HCT116 (cell line): ENCODE measurements around the gene BCAR3. TPM values are rescaled to one million over a fixed set of nuclear protein-coding genes. Genes with fewer than 3 reads are reported as not detected.

Experiments
- ATAC-seq: fragments of 200-7000 bp; cut with Tn5 transposase; 2 replicates; pipeline ENCODE4 v1.9.1; 2020; ENCODE audit warnings: mild to moderate bottlenecking, moderate library complexity
- BruUV-seq: library from RNA; stranded (reverse); fragments of 400-500 nt; replicated peaks from 2 replicates; lab custom pipeline; 2021; lab: Mats Ljungman, UMichigan
- CTCF ChIA-PET: fragments of 300-600 bp; sonication (Branson Sonifier 250); formaldehyde crosslinking; loops from one replicate; lab custom pipeline; 2021; ENCODE audit warnings: antibody characterized with exemption; lab: Charles Lee
- POLR2A ChIA-PET: fragments of 300-600, 350-600 bp; sonication (Branson Sonifier 250); formaldehyde crosslinking; loops from one replicate; lab custom pipeline; 2021; ENCODE audit warnings: antibody characterized with exemption; lab: Charles Lee
- RAD21 ChIA-PET, 2 experiments: fragments of 300-600 bp; sonication (Branson Sonifier 250); formaldehyde crosslinking; loops; one replicate each; lab custom pipeline; 2023; ENCODE audit warnings: low total read pairs in 2 of 2; ENCODE audit not compliant: uncharacterized antibody in 2 of 2, unreplicated experiment in 2 of 2, low non-redundant PET in 1 of 2; lab: Charles Lee
- DNase-seq: peaks from one replicate; pipeline ENCODE4 v3.0.0-alpha.2; 2010; ENCODE audit warnings: low read depth, low spot score
- H2AFZ ChIP-seq: fragments of 200-600 bp; shearing (Covaris generic), sonication (generic); 2 replicates; pipeline ENCODE4 v1.6.1; 2017; ENCODE audit warnings: low read depth, mixed run types, mixed read lengths, antibody characterized with exemption, low read length; ENCODE audit not compliant: poor library complexity, severe bottlenecking
- H3K27ac ChIP-seq: 2 replicates; pipeline ENCODE4 v1.5.1; 2012; ENCODE audit warnings: low read depth, low read length
- H3K27me3 ChIP-seq: fragments of 200-600 bp; sonication (generic); 2 replicates; pipeline ENCODE4 v1.6.1; 2016; ENCODE audit warnings: mixed run types, low read length, mixed read lengths; ENCODE audit not compliant: insufficient read depth
- H3K36me3 ChIP-seq, 2 experiments: fragments of 200-500 bp in 1 of 2; fragments of 200-600 bp in 1 of 2; sonication (Bioruptor generic) in 1 of 2; sonication (generic) in 1 of 2; 2 replicates each; pipeline versions ENCODE4 v1.5.1 to v1.6.1; 2014 to 2016; ENCODE audit warnings: low read length in 2 of 2, inconsistent platforms in 1 of 2, mixed read lengths in 1 of 2, mixed run types in 1 of 2; ENCODE audit not compliant: insufficient read depth in 2 of 2, control insufficient read depth in 1 of 2
- H3K4me1 ChIP-seq, 2 experiments: fragments of 200-600 bp in 1 of 2; sonication (generic) in 1 of 2; 2 replicates each; pipeline versions ENCODE4 v1.5.1 to v1.6.1; 2012 to 2017; ENCODE audit warnings: low read length in 2 of 2, inconsistent platforms in 1 of 2, mild to moderate bottlenecking in 1 of 2, mixed read lengths in 1 of 2, mixed run types in 1 of 2, moderate library complexity in 1 of 2; ENCODE audit not compliant: insufficient read depth in 2 of 2, control insufficient read depth in 1 of 2
- H3K4me2 ChIP-seq: fragments of 200-600 bp; sonication (generic); 2 replicates; pipeline ENCODE4 v1.6.1; 2017; ENCODE audit warnings: mixed run types, low read length, mixed read lengths
- H3K4me3 ChIP-seq, 2 experiments: fragments of 200-600 bp in 1 of 2; sonication (generic) in 1 of 2; replicated peaks in 1 of 2; 2 replicates each; pipeline ENCODE4 v1.5.1; 2011 to 2016; ENCODE audit warnings: low read length in 2 of 2, control low read depth in 1 of 2, low read depth in 1 of 2, mild to moderate bottlenecking in 1 of 2, mixed read lengths in 1 of 2, mixed run types in 1 of 2
- H3K79me2 ChIP-seq: fragments of 200-600 bp; sonication (generic); 2 replicates; pipeline ENCODE4 v1.6.1; 2017; ENCODE audit warnings: mild to moderate bottlenecking, mixed run types, low read length, moderate library complexity, mixed read lengths; ENCODE audit not compliant: insufficient read depth
- H3K9ac ChIP-seq: fragments of 200-600 bp; sonication (generic); 2 replicates; pipeline ENCODE4 v1.6.1; 2016; ENCODE audit warnings: low read length, mixed read lengths
- H3K9me2 ChIP-seq: fragments of 200-600 bp; sonication (generic), shearing (Covaris generic); 2 replicates; pipeline ENCODE4 v1.6.1; 2017; ENCODE audit warnings: mixed run types, mild to moderate bottlenecking, moderate library complexity; ENCODE audit not compliant: insufficient read depth
- H3K9me3 ChIP-seq, 2 experiments: fragments of 200-500 bp in 1 of 2; fragments of 200-600 bp in 1 of 2; sonication (Bioruptor generic) in 1 of 2; sonication (generic) in 1 of 2; 2 replicates each; pipeline ENCODE4 v1.6.1; 2014 to 2017; ENCODE audit warnings: low read length in 2 of 2, mixed read lengths in 2 of 2, inconsistent platforms in 1 of 2, low read depth in 1 of 2, mild to moderate bottlenecking in 1 of 2, mixed run types in 1 of 2, moderate library complexity in 1 of 2; ENCODE audit not compliant: control insufficient read depth in 1 of 2, insufficient read depth in 1 of 2
- H4K20me1 ChIP-seq: fragments of 200-600 bp; sonication (generic), shearing (Covaris generic); 2 replicates; pipeline ENCODE4 v1.6.1; 2017; ENCODE audit warnings: mixed run types, mild to moderate bottlenecking, moderate library complexity; ENCODE audit not compliant: insufficient read depth
- EZH2 ChIP-seq: fragments of 200-600 bp; sonication (generic); IDR thresholded peaks from 2 replicates; pipeline ENCODE4 v1.6.1; 2017; ENCODE audit warnings: antibody characterized with exemption, mixed run types
- FOSL1 ChIP-seq: IDR thresholded peaks from 2 replicates; pipeline ENCODE4 v1.6.1; 2012; ENCODE audit warnings: low read depth
- JUND ChIP-seq: IDR thresholded peaks from 2 replicates; pipeline ENCODE4 v1.6.1; 2012
- POLR2A ChIP-seq: IDR thresholded peaks from 2 replicates; pipeline ENCODE4 v1.7.0; 2011; ENCODE audit warnings: borderline replicate concordance; ENCODE audit not compliant: insufficient read depth, insufficient read length; ENCODE audit errors: extremely low read depth
- POLR2AphosphoS5 ChIP-seq: IDR thresholded peaks from 2 replicates; pipeline ENCODE4 v1.6.1; 2011; ENCODE audit warnings: mild to moderate bottlenecking, low read depth, low read length, moderate library complexity
- RAD21 ChIP-seq: IDR thresholded peaks from 2 replicates; pipeline ENCODE4 v1.6.1; 2012; ENCODE audit warnings: low read depth, mild to moderate bottlenecking
- SIN3A ChIP-seq: IDR thresholded peaks from 2 replicates; pipeline ENCODE4 v1.6.1; 2012; ENCODE audit warnings: low read depth
- SP1 ChIP-seq: IDR thresholded peaks from 2 replicates; pipeline ENCODE4 v1.6.1; 2012; ENCODE audit warnings: low read depth
- SRF ChIP-seq: IDR thresholded peaks from 2 replicates; pipeline ENCODE4 v1.6.1; 2012; ENCODE audit warnings: low read depth
- TCF7L2 ChIP-seq: IDR thresholded peaks from 2 replicates; pipeline ENCODE4 v1.7.0; 2011; ENCODE audit warnings: borderline replicate concordance, inconsistent platforms; ENCODE audit not compliant: insufficient read depth, insufficient read length; ENCODE audit errors: extremely low read depth
- YY1 ChIP-seq: IDR thresholded peaks from 2 replicates; pipeline ENCODE4 v1.6.1; 2011; ENCODE audit warnings: low read length, low read depth, moderate library complexity, mild to moderate bottlenecking; ENCODE audit not compliant: insufficient replicate concordance; ENCODE audit errors: extremely low read depth
- ZFX ChIP-seq: fragments of 450-650 bp; IDR thresholded peaks from 2 replicates; pipeline ENCODE4 v1.6.1; 2017
- ZNF274 ChIP-seq: fragments of 200-500 bp; sonication (Bioruptor generic); IDR thresholded peaks from 2 replicates; pipeline ENCODE4 v1.6.1; 2014; ENCODE audit warnings: mild to moderate bottlenecking, low read depth, low read length, inconsistent platforms
- intact Hi-C: fragments of 100-400 bp; cut with micrococcal nuclease; formaldehyde crosslinking; loops from 2 replicates; pipeline ENCODE4 v1.10.0; 2022
- total RNA-seq: library from RNA; stranded (reverse); gene quantifications from one replicate; pipeline ENCODE4 v1.2.1, GENCODE V29; 2021; ENCODE audit not compliant: unreplicated experiment
- TF ChIP-seq, protein P1 (sequence below): IDR thresholded peaks from 2 replicates; pipeline ENCODE4 v1.6.1; 2012; ENCODE audit warnings: low read depth
- TF ChIP-seq, protein P2 (sequence below): IDR thresholded peaks from 2 replicates; pipeline ENCODE4 v1.6.1; 2012
- TF ChIP-seq, protein P3 (sequence below): IDR thresholded peaks from 2 replicates; pipeline ENCODE4 v1.6.1; 2012

The BCAR3 gene
- total RNA-seq, 1 experiment from 2014 or later = 24.5 TPM

DNA sequence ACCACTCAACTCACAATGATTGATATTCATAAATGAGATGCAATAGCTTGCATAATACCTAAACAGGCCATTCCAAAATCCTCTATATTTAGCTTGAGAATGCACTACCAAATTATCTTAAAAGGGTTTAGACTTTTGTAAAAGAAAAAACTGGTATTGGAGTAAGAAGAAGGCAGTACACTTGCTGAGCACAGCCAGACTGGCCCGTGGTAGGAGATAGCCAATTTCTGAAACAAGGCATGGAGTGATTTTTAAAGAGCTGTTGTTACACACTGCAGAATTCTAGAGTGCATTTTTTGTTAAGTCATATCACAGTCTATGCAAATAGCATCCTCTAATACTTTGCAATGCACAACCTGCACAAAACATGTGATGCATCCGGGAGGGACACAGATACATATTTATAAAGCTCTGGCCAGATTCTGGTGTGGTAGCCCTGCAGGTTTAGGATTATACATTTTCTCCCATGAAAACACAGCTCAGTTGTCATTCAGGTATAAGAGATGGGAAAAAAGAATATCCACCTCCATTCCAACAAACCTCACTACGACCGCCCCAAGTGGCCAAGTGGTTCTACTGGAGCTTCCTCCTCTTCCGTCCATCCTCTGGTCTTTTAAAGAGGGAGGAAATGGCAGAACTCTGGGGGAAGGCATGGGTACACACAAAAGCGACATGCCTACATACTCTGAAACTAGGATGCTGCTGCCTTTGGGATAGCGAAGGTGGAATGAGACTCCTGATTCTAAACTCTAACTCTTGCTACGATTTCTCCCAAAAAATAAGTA lies 40.8 kb downstream of the BCAR3 start:
- Histone ChIP-seq H3K9me3 (no peaks in the 10 kb centered on the region), H4K20me1 (0 out of 2 replicates have a peak, but pooled peaks cover 3% of the 10 kb centered on the region), H3K9me2 (no peaks in the 10 kb centered on the region), H3K27ac (no peak overlapping the region), H3K4me3 (no peak overlapping the region), H2AFZ (no peak overlapping the region), H3K9ac (no peak overlapping the region), H3K36me3 (peaks cover 0 to 46% of the 10 kb centered on the region in 2 experiments; a peak in 1 of 4 replicates), H3K4me2 (no peak overlapping the region), H3K4me1 (peaks cover 0 to 9% of the 10 kb centered on the region in 2 experiments; a peak in 1 of 4 replicates), H3K79me2 (peaks cover 89% of the 10 kb centered on the region), H3K27me3 (no peaks in the 10 kb centered on the region)
- TF ChIP-seq RAD21 = no peak
- no peak for TF ChIP-seq POLR2AphosphoS5
- TF ChIP-seq ZNF274 = no peak
- TF ChIP-seq FOSL1 = no peak
- no peak for TF ChIP-seq JUND
- TF ChIP-seq SRF = no peak
- ChIA-PET POLR2A (no interaction called here), CTCF (no interaction called here), RAD21 (no interaction called here)
- ATAC-seq (no peak), DNase-seq (no peak)
- BruUV-seq = TSS peak; percentile 17
- intact Hi-C loops = no loop called here

DNA sequence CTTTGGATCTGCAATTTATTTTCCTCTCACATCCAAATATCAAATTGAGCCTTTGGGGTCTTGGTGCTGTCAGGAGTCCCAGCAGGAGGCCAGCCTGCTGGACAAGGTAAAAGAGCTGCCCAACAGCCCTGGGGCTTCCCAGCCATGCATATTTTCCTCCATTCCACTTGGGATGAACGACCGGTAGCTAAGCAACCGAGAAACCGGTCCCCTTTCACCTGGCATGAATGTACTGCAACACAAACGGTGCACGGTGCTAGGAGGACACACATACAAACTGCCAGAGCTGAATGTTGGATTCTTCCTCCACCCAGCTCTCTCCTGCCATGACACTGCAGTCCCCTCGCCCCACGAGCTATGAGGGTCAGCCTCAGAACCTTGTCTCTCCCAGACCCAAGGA lies 42.7 kb downstream of the BCAR3 start:
- ChIA-PET RAD21 (no interaction called here), POLR2A (no interaction called here), CTCF (interaction anchor here (1.5 to 2.5 kb wide), 2 partner anchors 10 to 175 kb away, joined by 5 to 7 read pairs; no protein-coding TSS in a partner anchor)
- no peak overlapping the region for H3K27ac ChIP-seq
- intact Hi-C loops = no loop called here
- no peak overlapping the region for H3K4me2 ChIP-seq
- H3K9me3 ChIP-seq = no peaks in the 10 kb centered on the region
- BruUV-seq = no TSS peak
- no peak for ATAC-seq
- H3K4me3 ChIP-seq = no peak overlapping the region
- peaks cover 0 to 54% of the 10 kb centered on the region in 2 experiments; a peak in 2 of 4 replicates for H3K36me3 ChIP-seq
- H3K9ac ChIP-seq = no peak overlapping the region
- H3K9me2 ChIP-seq = no peaks in the 10 kb centered on the region
- peaks cover 0 to 6% of the 10 kb centered on the region in 2 experiments; a peak in 1 of 4 replicates for H3K4me1 ChIP-seq
- H2AFZ ChIP-seq = no peak overlapping the region
- no peak for TF ChIP-seq SP1
- TF ChIP-seq SIN3A = no peak
- no peak for TF ChIP-seq SRF
- TF ChIP-seq, protein P1, sequence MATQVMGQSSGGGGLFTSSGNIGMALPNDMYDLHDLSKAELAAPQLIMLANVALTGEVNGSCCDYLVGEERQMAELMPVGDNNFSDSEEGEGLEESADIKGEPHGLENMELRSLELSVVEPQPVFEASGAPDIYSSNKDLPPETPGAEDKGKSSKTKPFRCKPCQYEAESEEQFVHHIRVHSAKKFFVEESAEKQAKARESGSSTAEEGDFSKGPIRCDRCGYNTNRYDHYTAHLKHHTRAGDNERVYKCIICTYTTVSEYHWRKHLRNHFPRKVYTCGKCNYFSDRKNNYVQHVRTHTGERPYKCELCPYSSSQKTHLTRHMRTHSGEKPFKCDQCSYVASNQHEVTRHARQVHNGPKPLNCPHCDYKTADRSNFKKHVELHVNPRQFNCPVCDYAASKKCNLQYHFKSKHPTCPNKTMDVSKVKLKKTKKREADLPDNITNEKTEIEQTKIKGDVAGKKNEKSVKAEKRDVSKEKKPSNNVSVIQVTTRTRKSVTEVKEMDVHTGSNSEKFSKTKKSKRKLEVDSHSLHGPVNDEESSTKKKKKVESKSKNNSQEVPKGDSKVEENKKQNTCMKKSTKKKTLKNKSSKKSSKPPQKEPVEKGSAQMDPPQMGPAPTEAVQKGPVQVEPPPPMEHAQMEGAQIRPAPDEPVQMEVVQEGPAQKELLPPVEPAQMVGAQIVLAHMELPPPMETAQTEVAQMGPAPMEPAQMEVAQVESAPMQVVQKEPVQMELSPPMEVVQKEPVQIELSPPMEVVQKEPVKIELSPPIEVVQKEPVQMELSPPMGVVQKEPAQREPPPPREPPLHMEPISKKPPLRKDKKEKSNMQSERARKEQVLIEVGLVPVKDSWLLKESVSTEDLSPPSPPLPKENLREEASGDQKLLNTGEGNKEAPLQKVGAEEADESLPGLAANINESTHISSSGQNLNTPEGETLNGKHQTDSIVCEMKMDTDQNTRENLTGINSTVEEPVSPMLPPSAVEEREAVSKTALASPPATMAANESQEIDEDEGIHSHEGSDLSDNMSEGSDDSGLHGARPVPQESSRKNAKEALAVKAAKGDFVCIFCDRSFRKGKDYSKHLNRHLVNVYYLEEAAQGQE = no peak
- no peak for TF ChIP-seq POLR2A
- TF ChIP-seq, protein P2, sequence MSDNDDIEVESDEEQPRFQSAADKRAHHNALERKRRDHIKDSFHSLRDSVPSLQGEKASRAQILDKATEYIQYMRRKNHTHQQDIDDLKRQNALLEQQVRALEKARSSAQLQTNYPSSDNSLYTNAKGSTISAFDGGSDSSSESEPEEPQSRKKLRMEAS = no peak
- TF ChIP-seq EZH2 = no peak
- TF ChIP-seq JUND = no peak
- TF ChIP-seq YY1 = no peak
- no peak for TF ChIP-seq TCF7L2
- no peak for TF ChIP-seq ZFX
- TF ChIP-seq, protein P3, sequence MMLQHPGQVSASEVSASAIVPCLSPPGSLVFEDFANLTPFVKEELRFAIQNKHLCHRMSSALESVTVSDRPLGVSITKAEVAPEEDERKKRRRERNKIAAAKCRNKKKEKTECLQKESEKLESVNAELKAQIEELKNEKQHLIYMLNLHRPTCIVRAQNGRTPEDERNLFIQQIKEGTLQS = no peak
- TF ChIP-seq, all 23 proteins: peak for 0
- H3K79me2 ChIP-seq = peaks cover 90% of the 10 kb centered on the region
- H3K27me3 ChIP-seq = no peaks in the 10 kb centered on the region
- 0 out of 2 replicates have a peak, but pooled peaks cover 3% of the 10 kb centered on the region for H4K20me1 ChIP-seq
- DNase-seq = no peak
